Motor neuron (in vitro differentiated cells): Measurements from ENCODE around the gene SDCBP2. TPM values are rescaled to one million over a fixed set of nuclear protein-coding genes. Genes with fewer than 3 reads are reported as not detected.

Source experiments
- ATAC-seq, 8 experiments: fragments of 200-7000 bp; cut with Tn5 transposase; replicated peaks in 6 of 8; 2 replicates each; pipeline ENCODE4 v1.8.0; 2021; ENCODE audit warnings: mild to moderate bottlenecking in 8 of 8, moderate library complexity in 8 of 8
- H3K27ac ChIP-seq, 2 donors: fragments of 250-450 bp; sonication (Bioruptor Pico); 2 replicates each; pipeline ENCODE4 v1.9.0; 2021; ENCODE audit warnings: antibody characterized with exemption in 2 of 2, mild to moderate bottlenecking in 2 of 2, moderate library complexity in 1 of 2
- H3K4me1 ChIP-seq, 2 donors: fragments of 250-450 bp; sonication (Bioruptor Pico); replicated peaks in 1 of 2; 2 replicates each; pipeline ENCODE4 v1.6.1; 2021; ENCODE audit warnings: antibody characterized with exemption in 2 of 2, mild to moderate bottlenecking in 2 of 2, moderate library complexity in 1 of 2
- H3K4me3 ChIP-seq, 5 donors: fragments of 250-450 bp; sonication (Bioruptor Pico); 2 replicates each; pipeline ENCODE4 v1.9.0; 2021; ENCODE audit warnings: antibody characterized with exemption in 5 of 5, mild to moderate bottlenecking in 5 of 5, moderate library complexity in 4 of 5
- WGBS, 10 experiments: fragments of 450-650 bp; shearing (Covaris generic); methylation state at CpG; one replicate each; pipeline ENCODE4 v1.0.0; 2022; 5-methylcytosine and 5-hydroxymethylcytosine counted together
- in situ Hi-C, 9 experiments: fragments of 400-800 bp; cut with MboI; loops; one replicate each; pipeline ENCODE4 v1.15.0; 2021; ENCODE audit warnings: low sequenced_read_pairs in 9 of 9, low pct_unique_long_range_greater_than_20kb in 2 of 9; ENCODE audit not compliant: unreplicated experiment in 9 of 9
- total RNA-seq, 8 experiments: library from RNA; unstranded; fragments of 300-600 nt; gene quantifications; 2 replicates each; pipeline versions ENCODE4 v1.2.3 to v1.2.4, GENCODE V29; 2022

The SDCBP2 gene
- total RNA-seq, 8 experiments from 2014 or later = 1.4 to 16.3 (median 2.8) TPM

GRCh38 chr20:1280195-1281102 lies 48.5 kb downstream of the SDCBP2 start:
- H3K4me1 ChIP-seq = peaks cover 14 to 17% of the 10 kb centered on the region in 2 donors
- in situ Hi-C loops = no loop called here
- no peak overlapping the region for H3K4me3 ChIP-seq
- ATAC-seq = peak in 3 of 8 experiments; percentile 45 to 68 (median 51)
- H3K27ac ChIP-seq = no peak overlapping the region
- WGBS, 10 experiments = 53 to 92% (median 63%) methylated on average over 1 to 6 of the region's 6 CpGs; no CpG with 5 or more reads in 4 of the 10 experiments

GRCh38 chr20:1278993-1279392 lies 49.9 kb downstream of the SDCBP2 start:
- in situ Hi-C loops = no loop called here
- no peak for ATAC-seq
- peaks cover 5 to 9% of the 10 kb centered on the region in 2 donors for H3K4me1 ChIP-seq
- no peak overlapping the region for H3K27ac ChIP-seq
- 69 to 97% (median 85%) methylated on average over 2 to 4 of the region's 4 CpGs; no CpG with 5 or more reads in 1 of the 10 experiments for WGBS, 10 experiments
- H3K4me3 ChIP-seq = no peak overlapping the region

- H3K4me3 ChIP-seq = no peak overlapping the region
- ATAC-seq = no peak
- no peaks in the 10 kb centered on the region for H3K4me1 ChIP-seq
- H3K27ac ChIP-seq = no peak overlapping the region
- WGBS, 10 experiments = 67 to 100% (median 90%) methylated on average over 1 to 5 of the region's 8 CpGs; no CpG with 5 or more reads in 3 of the 10 experiments
- in situ Hi-C loops = no loop called here
Observed at GRCh38 chr20:1277529-1278322, 51.2 kb downstream of the SDCBP2 start.

- Histone ChIP-seq H3K27ac (no peak overlapping the region), H3K4me3 (no peak overlapping the region), H3K4me1 (no peaks in the 10 kb centered on the region)
- no peak for ATAC-seq
- in situ Hi-C loops = no loop called here
- WGBS, 10 experiments = 17 to 73% (median 50%) methylated on average over 1 to 2 of the region's 2 CpGs; no CpG with 5 or more reads in 7 of the 10 experiments
Observed at GRCh38 chr20:1275919-1276318, 53.0 kb downstream of the SDCBP2 start.

- WGBS, 10 experiments = 50 to 90% (median 73%) methylated on average over 1 to 7 of the region's 14 CpGs; no CpG with 5 or more reads in 2 of the 10 experiments
- peak in 3 of 8 experiments; percentile 25 to 67 (median 42) for ATAC-seq
- no peak overlapping the region for H3K27ac ChIP-seq
- H3K4me3 ChIP-seq = no peak overlapping the region
- no peaks in the 10 kb centered on the region for H3K4me1 ChIP-seq
- in situ Hi-C loops = no loop called here
Observed at GRCh38 chr20:1274485-1275311, 54.2 kb downstream of the SDCBP2 start.

- in situ Hi-C loops = no loop called here
- ATAC-seq = peak in 3 of 8 experiments; percentile 45 to 85 (median 70)
- Histone ChIP-seq H3K4me1 (no peaks in the 10 kb centered on the region), H3K4me3 (no peak overlapping the region), H3K27ac (no peak overlapping the region)
- 0 to 100% (median 80%) methylated on average over 1 to 2 of the region's 2 CpGs; no CpG with 5 or more reads in 3 of the 10 experiments for WGBS, 10 experiments
Observed at GRCh38 chr20:1273366-1273765, 55.6 kb downstream of the SDCBP2 start.

- peaks cover 0 to 2% of the 10 kb centered on the region in 2 donors for H3K4me1 ChIP-seq
- in situ Hi-C loops = no loop called here
- ATAC-seq = peak in 3 of 8 experiments; percentile 47 to 51 (median 47)
- H3K4me3 ChIP-seq = no peak overlapping the region
- WGBS, 10 experiments = 0 to 83% (median 75%) methylated on average over 1 to 5 of the region's 6 CpGs; no CpG with 5 or more reads in 5 of the 10 experiments
- H3K27ac ChIP-seq = no peak overlapping the region
Observed at GRCh38 chr20:1272368-1273100, 56.4 kb downstream of the SDCBP2 start.

GRCh38 chr20:1269850-1270249 lies 59.1 kb downstream of the SDCBP2 start:
- WGBS, 10 experiments = 70 to 100% (median 91%) methylated on average over 1 to 3 of the region's 3 CpGs; no CpG with 5 or more reads in 2 of the 10 experiments
- ATAC-seq = no peak
- in situ Hi-C loops = no loop called here
- Histone ChIP-seq H3K27ac (no peak overlapping the region), H3K4me1 (peaks cover 4 to 7% of the 10 kb centered on the region in 2 donors), H3K4me3 (no peak overlapping the region)

- 60 to 100% (median 78%) methylated on average over 1 to 8 of the region's 8 CpGs; no CpG with 5 or more reads in 3 of the 10 experiments for WGBS, 10 experiments
- ATAC-seq = no peak
- no peak overlapping the region for H3K27ac ChIP-seq
- peaks cover 4 to 7% of the 10 kb centered on the region in 2 donors for H3K4me1 ChIP-seq
- in situ Hi-C loops = no loop called here
- H3K4me3 ChIP-seq = no peak overlapping the region
Observed at GRCh38 chr20:1269235-1269634, 59.7 kb downstream of the SDCBP2 start.

- no peak for ATAC-seq
- peak overlapping the region in 1 of 5 donors; percentile 58 for H3K4me3 ChIP-seq
- WGBS, 10 experiments = 90 to 100% (median 100%) methylated on average over 1 to 3 of the region's 3 CpGs; no CpG with 5 or more reads in 3 of the 10 experiments
- no peak overlapping the region for H3K27ac ChIP-seq
- in situ Hi-C loops = no loop called here
- H3K4me1 ChIP-seq = peaks cover 4 to 7% of the 10 kb centered on the region in 2 donors
Observed at GRCh38 chr20:1267809-1268374, 61.0 kb downstream of the SDCBP2 start.

- peak in 1 of 8 experiments; percentile 7 for ATAC-seq
Observed at GRCh38 chr20:1267161-1267560, 61.8 kb downstream of the SDCBP2 start.

More at GRCh38 chr20:1267161-1267560, 61.8 kb downstream of the SDCBP2 start:
- peak overlapping the region; percentile 51 to 86 (median 65) for H3K4me3 ChIP-seq
- in situ Hi-C loops = no loop called here
- no peak overlapping the region for H3K27ac ChIP-seq
- H3K4me1 ChIP-seq = peaks cover 4 to 7% of the 10 kb centered on the region in 2 donors
- 20 to 57% (median 45%) methylated on average over 1 to 7 of the region's 8 CpGs; no CpG with 5 or more reads in 5 of the 10 experiments for WGBS, 10 experiments
